Progenitor cell of endocrine pancreas (in vitro differentiated cells): Measurements from ENCODE around the gene AKR1C2. TPM values are rescaled to one million over a fixed set of nuclear protein-coding genes. Genes with fewer than 3 reads are reported as not detected.
"Not testable (repeated sequence)": the region's sequence is repeated elsewhere in the genome, so short reads cannot be mapped to it uniquely, and the experiment has no call there.

Experiments
- DNase-seq: peaks from one replicate; pipeline ENCODE4 v3.0.0; 2021; ENCODE audit warnings: low spot score; ENCODE audit not compliant: unreplicated experiment
- H3K27ac Mint-ChIP-seq: 2 replicates; pipeline ENCODE4 v1.8.0; 2021; ENCODE audit warnings: mild to moderate bottlenecking, moderate library complexity, mixed read lengths
- H3K27me3 Mint-ChIP-seq: 2 replicates; pipeline ENCODE4 v1.8.0; 2021; ENCODE audit warnings: mixed read lengths
- H3K36me3 Mint-ChIP-seq: 2 replicates; pipeline ENCODE4 v1.8.0; 2022; ENCODE audit warnings: mixed read lengths; ENCODE audit not compliant: insufficient read depth
- H3K4me1 Mint-ChIP-seq: 2 replicates; pipeline ENCODE4 v1.8.0; 2021; ENCODE audit warnings: low read depth, mixed read lengths
- H3K4me3 Mint-ChIP-seq: 2 replicates; pipeline ENCODE4 v1.8.0; 2021; ENCODE audit warnings: low read depth, mild to moderate bottlenecking, moderate library complexity, mixed read lengths
- H3K9me3 Mint-ChIP-seq: 2 replicates; pipeline ENCODE4 v1.8.0; 2021; ENCODE audit warnings: low read depth, mixed read lengths
- total RNA-seq: library from RNA; stranded (reverse); gene quantifications from 2 replicates; pipeline ENCODE4 v1.2.1, GENCODE V29; 2021
- TF ChIP-seq, protein P1 (sequence below): fragments of 200-600 bp; sonication (generic); IDR thresholded peaks from one replicate; pipeline ENCODE4 v1.5.0; 2021; ENCODE audit warnings: antibody characterized with exemption, mild to moderate bottlenecking; ENCODE audit not compliant: unreplicated experiment

AKR1C2 gene
- total RNA-seq, 1 donor from 2014 or later, result 7.2 TPM

DNA sequence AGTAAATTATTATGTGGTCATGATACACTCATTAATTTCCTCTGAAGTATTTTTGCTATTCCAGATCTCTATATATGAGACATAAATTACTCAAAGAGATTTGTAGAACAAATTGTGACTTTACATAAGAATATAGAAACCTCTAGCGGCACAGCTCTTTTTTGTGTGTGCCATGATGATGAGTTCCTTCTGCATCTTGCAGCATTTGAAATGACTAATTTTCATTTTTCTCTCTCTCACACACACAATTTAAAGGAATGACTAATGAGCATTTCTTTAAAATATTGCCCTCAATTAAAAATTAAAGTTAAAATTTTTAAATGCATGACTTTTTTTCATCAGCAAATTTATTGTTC lies 351 bp upstream of the AKR1C2 start:
- not testable (repeated sequence) for H3K27me3 Mint-ChIP-seq, H3K36me3 Mint-ChIP-seq, H3K4me1 Mint-ChIP-seq, H3K4me3 Mint-ChIP-seq, H3K27ac Mint-ChIP-seq, DNase-seq, H3K9me3 Mint-ChIP-seq

DNA sequence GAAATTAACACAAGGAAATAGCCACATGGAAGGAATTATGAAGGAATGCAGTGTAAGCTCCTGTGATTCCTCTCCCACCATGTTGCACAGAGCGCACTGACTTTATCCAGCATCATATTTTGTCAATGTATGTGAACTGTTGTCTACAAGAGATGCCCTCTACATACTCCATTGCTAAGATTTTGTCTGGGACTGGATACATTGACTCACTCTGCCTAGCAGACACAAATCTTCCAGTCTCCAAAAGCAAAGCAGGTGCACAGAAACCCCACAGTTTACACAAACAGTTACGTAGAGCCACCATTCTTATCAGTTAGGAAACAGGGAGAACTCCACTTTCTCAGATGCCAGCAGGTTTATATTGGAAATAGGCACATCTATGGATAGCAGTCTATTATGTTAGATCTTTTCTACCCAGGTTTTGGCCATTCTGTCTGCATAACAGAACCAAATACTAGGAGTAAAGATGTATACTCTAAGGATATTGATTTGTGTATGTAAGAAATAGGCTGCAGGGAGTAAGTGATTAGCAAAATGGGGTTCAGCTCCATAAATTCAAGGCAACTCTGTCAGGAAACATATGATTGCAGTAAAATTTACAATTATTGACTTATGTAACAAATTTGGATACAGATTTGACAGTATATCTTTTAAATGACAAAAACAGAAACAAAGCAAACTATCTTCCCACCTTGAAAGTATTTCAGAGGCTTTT lies 1.5 kb downstream of the AKR1C2 start:
- no peak for DNase-seq
- TF ChIP-seq, protein P1, sequence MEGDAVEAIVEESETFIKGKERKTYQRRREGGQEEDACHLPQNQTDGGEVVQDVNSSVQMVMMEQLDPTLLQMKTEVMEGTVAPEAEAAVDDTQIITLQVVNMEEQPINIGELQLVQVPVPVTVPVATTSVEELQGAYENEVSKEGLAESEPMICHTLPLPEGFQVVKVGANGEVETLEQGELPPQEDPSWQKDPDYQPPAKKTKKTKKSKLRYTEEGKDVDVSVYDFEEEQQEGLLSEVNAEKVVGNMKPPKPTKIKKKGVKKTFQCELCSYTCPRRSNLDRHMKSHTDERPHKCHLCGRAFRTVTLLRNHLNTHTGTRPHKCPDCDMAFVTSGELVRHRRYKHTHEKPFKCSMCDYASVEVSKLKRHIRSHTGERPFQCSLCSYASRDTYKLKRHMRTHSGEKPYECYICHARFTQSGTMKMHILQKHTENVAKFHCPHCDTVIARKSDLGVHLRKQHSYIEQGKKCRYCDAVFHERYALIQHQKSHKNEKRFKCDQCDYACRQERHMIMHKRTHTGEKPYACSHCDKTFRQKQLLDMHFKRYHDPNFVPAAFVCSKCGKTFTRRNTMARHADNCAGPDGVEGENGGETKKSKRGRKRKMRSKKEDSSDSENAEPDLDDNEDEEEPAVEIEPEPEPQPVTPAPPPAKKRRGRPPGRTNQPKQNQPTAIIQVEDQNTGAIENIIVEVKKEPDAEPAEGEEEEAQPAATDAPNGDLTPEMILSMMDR, result no peak
- Mint-ChIP-seq H3K27me3 (no peaks in the 10 kb centered on the region), H3K4me1 (peaks cover 5% of the 10 kb centered on the region), H3K4me3 (no peak overlapping the region), H3K36me3 (no peaks in the 10 kb centered on the region), H3K9me3 (no peaks in the 10 kb centered on the region), H3K27ac (no peak overlapping the region)

DNA sequence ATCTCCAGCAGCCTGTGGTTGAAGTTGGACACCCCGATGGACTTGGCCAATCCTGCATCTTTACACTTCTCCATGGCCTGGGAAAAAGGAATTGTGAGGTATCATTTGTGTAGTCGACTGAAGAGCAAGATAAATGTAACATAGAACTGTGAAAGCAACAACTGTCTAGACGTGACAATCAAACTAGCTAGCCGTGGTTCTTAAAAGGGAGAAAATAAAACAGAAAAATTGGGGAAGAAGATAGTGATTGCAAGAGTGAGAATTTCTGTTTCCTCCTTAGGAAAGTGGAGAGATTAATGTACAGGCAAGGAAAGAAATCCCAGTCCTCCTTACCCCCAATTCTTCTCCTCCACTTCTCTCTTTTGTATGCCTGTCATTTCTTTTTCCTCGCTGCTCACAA lies 5.0 kb downstream of the AKR1C2 start:
- no peak for DNase-seq
- Mint-ChIP-seq H3K27me3 (no peaks in the 10 kb centered on the region), H3K36me3 (no peaks in the 10 kb centered on the region), H3K9me3 (no peaks in the 10 kb centered on the region), H3K27ac (no peak overlapping the region), H3K4me1 (peaks cover 5% of the 10 kb centered on the region), H3K4me3 (no peak overlapping the region)
- TF ChIP-seq, protein P1, result no peak

DNA sequence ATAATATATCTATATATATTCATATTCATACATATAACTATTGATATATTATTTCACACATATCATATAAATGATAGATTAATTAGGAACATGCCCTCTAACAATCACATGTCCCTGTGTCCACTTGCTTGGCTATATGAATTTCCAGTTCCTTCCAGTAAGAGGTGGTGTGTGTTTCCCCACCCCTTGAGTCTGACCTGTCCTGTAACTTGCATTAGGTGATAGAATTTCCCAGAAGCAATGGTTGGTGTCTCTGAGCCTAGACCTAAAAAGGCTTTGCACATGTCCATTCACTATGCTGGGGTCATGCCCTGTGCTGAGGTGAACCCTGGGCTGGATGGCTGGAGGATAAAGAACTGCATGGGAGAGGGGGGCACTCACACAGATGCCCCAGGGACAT lies 9.4 kb downstream of the AKR1C2 start:
- not testable (repeated sequence) for H3K4me1 Mint-ChIP-seq, H3K9me3 Mint-ChIP-seq, H3K4me3 Mint-ChIP-seq, H3K27ac Mint-ChIP-seq, H3K36me3 Mint-ChIP-seq, DNase-seq, H3K27me3 Mint-ChIP-seq

DNA sequence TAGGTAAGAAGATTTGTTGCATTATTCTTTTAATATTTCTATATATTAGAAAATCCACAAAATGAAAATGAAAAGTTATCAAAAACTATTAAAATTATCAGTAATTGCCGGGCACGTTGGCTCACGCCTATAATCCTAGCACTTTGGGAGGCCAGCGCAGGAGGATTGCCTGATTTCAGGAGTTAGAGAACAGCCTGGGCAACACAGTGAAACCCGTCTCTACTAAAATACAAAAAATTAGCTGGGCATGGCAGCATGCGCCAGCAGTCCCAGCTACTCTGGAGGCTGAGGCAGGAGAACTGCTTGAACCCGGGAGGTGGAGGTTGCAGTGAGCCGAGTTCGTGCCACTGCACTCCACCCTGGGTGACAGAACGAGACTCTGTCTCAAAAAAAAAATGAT lies 11.1 kb downstream of the AKR1C2 start:
- H3K4me3 Mint-ChIP-seq, H3K36me3 Mint-ChIP-seq, DNase-seq, H3K9me3 Mint-ChIP-seq, H3K27me3 Mint-ChIP-seq, H3K4me1 Mint-ChIP-seq, H3K27ac Mint-ChIP-seq: not testable (repeated sequence)

DNA sequence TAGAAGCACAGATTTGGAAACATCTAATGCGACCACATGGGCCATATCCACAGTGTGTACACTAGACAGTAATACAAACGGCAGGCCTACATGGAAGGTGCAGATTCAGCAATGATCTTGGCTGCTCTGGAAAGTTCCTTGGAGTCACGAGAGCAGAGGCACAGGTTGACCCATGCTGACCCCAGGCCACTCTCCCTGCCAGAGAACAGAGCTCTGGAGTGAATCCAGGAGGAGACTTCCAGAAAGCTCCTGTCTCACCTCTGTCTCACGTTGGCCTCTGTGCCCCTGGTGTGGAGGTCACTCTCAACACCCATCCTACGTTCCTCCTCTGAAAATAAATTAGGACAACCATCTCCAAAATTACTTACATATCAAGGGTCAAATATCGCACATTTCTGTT lies 12.2 kb downstream of the AKR1C2 start:
- H3K4me1 Mint-ChIP-seq, H3K27me3 Mint-ChIP-seq, H3K27ac Mint-ChIP-seq, H3K9me3 Mint-ChIP-seq, H3K4me3 Mint-ChIP-seq, H3K36me3 Mint-ChIP-seq, DNase-seq: not testable (repeated sequence)

DNA sequence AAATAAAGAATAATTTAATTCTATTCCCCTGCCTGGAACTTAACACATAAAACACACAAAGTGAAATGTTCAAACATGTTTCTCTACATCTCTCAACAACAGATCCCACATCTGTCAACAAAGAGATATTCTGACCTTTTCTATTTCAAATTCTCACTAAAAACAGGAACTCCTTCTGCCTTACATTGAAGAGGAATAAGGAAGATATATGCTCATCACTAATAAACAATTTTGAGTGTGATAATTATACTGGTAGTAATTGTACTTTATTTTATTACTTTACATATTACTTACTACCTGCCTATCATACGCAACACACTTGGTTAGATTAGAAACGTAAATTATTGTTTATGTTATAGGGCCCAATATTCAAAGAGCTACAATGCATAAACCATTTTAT lies 13.4 kb downstream of the AKR1C2 start:
- no peaks in the 10 kb centered on the region for H3K27me3 Mint-ChIP-seq
- no peak overlapping the region for H3K4me3 Mint-ChIP-seq
- no peaks in the 10 kb centered on the region for H3K4me1 Mint-ChIP-seq
- peaks cover 2% of the 10 kb centered on the region for H3K36me3 Mint-ChIP-seq
- DNase-seq, result no peak
- H3K27ac Mint-ChIP-seq, result no peak overlapping the region
- no peaks in the 10 kb centered on the region for H3K9me3 Mint-ChIP-seq
- TF ChIP-seq, protein P1, result no peak

DNA sequence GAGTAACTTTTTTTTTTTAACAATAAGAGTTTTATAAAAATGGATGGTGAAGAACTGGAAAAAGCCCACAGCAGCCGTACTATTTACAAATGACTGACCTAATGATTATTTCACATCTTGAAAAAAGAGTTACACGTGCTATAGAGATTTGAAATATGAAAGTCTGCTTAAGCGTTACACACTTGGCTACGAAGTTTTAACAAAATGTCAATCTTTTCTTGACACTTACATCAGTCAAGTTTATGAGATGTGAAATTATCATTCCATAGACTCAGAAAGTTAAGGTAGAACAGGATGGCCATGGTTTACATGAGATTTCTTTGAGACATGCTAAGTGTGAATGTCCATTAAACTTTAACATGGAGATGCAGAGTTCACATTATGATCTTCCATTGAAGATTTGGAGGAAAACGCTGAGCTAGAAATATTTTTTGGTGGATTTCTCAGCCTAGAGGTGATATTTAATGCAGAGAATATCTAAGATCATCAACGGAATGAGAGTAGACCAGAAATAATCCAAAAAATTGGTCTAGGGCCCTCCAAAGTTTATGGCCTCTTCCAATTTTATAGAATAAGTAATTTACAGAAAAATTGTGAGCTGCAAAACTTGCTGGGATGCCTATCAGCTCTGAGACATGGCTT lies 15.5 kb downstream of the AKR1C2 start:
- not testable (repeated sequence) for DNase-seq, H3K27me3 Mint-ChIP-seq, H3K4me1 Mint-ChIP-seq, H3K36me3 Mint-ChIP-seq, H3K27ac Mint-ChIP-seq, H3K9me3 Mint-ChIP-seq, H3K4me3 Mint-ChIP-seq
